HG03064 (cell line): Measurements from ENCODE around the gene ZFP36L2.

Experiments
- ATAC-seq: cut with Tn5 transposase; IDR thresholded peaks from one replicate; pipeline ENCODE4 v1.9.1; 2021; ENCODE audit warnings: low read depth; ENCODE audit not compliant: unreplicated experiment

Gene ZFP36L2

GRCh38 chr2:43210467-43211303 lies 15.7 kb downstream of the ZFP36L2 start:
- no peak for ATAC-seq

- ATAC-seq: no peak
Observed at GRCh38 chr2:43210125-43210466, 16.3 kb downstream of the ZFP36L2 start.

GRCh38 chr2:43209204-43209717 lies 17.1 kb downstream of the ZFP36L2 start:
- no peak for ATAC-seq

- ATAC-seq: no peak
Observed at GRCh38 chr2:43207553-43208300, 18.7 kb downstream of the ZFP36L2 start.

- no peak for ATAC-seq
Observed at GRCh38 chr2:43206602-43207001, 19.8 kb downstream of the ZFP36L2 start.

GRCh38 chr2:43203373-43203772 lies 23.0 kb downstream of the ZFP36L2 start:
- ATAC-seq: no peak

- no peak for ATAC-seq
Observed at GRCh38 chr2:43202289-43202688, 24.1 kb downstream of the ZFP36L2 start.

- ATAC-seq: no peak
Observed at GRCh38 chr2:43201497-43201896, 24.9 kb downstream of the ZFP36L2 start.

GRCh38 chr2:43201016-43201415 lies 25.4 kb downstream of the ZFP36L2 start:
- no peak for ATAC-seq

GRCh38 chr2:43199492-43200488 lies 26.6 kb downstream of the ZFP36L2 start:
- ATAC-seq: no peak

GRCh38 chr2:43198263-43198662 lies 28.1 kb downstream of the ZFP36L2 start:
- no peak for ATAC-seq

GRCh38 chr2:43197588-43197896 lies 28.9 kb downstream of the ZFP36L2 start:
- ATAC-seq: no peak

- ATAC-seq: no peak
Observed at GRCh38 chr2:43196768-43197587, 29.4 kb downstream of the ZFP36L2 start.

GRCh38 chr2:43194121-43194869 lies 32.1 kb downstream of the ZFP36L2 start:
- ATAC-seq: peak; percentile 44

GRCh38 chr2:43193652-43194120 lies 32.7 kb downstream of the ZFP36L2 start:
- ATAC-seq: no peak

GRCh38 chr2:43192744-43193651 lies 33.4 kb downstream of the ZFP36L2 start:
- no peak for ATAC-seq

GRCh38 chr2:43191947-43192516 lies 34.4 kb downstream of the ZFP36L2 start:
- no peak for ATAC-seq
